Measurements from ENCODE around the gene COL4A5. TPM values are rescaled to one million over a fixed set of nuclear protein-coding genes. Genes with fewer than 3 reads are reported as not detected.

COL4A5 gene
- total RNA-seq, 1 experiment from 2014 or later = 51.3 TPM

GRCh38 chrX:108438110-108438623 is 1.5 kb upstream of the COL4A5 start, which contains the start of gene COL4A6:
COL4A6 (minus strand) TSS chrX:108438422; CDS start chrX:108438196, 226 bp downstream.
- Histone ChIP-seq H3K23ac (ENCODE audit: insufficient read length, low read depth, low read length) (no peak within 1 kb of the TSS), H3K27me3 (ENCODE audit: insufficient read depth, low read length) (peaks cover 5% of the 10 kb centered on the region; the same call in 1 of the 2 replicates), H4K20me1 (ENCODE audit: control insufficient read depth, insufficient read depth, insufficient read length) (no peaks in the 10 kb centered on the region), H4K8ac (replicated peaks; ENCODE audit: insufficient read length, low read depth, low read length) (no peak within 1 kb of the TSS), H3K27ac (ENCODE audit: insufficient read length, low read depth, low read length) (no peak within 1 kb of the TSS), H3K14ac (ENCODE audit: insufficient read depth, low read length) (no peak within 1 kb of the TSS), H3K4me2 (ENCODE audit: insufficient read depth, insufficient read length, low read length) (peak within 1 kb of the TSS; percentile 88), H3K18ac (ENCODE audit: insufficient read length, low read depth, low read length) (no peak within 1 kb of the TSS), H2BK120ac (ENCODE audit: low read depth, low read length, poor library complexity, severe bottlenecking) (no peak within 1 kb of the TSS), H3K79me2 (ENCODE audit: insufficient read depth, low read length) (no peaks in the 10 kb centered on the region), H3K56ac (ENCODE audit: insufficient read length, low read depth, low read length) (no peak within 1 kb of the TSS), H3K4me1 (ENCODE audit: insufficient read depth, low read length) (peaks cover 3% of the 10 kb centered on the region; the same call in 1 of the 2 replicates), H4K5ac (ENCODE audit: insufficient read length, low read depth, low read length) (no peak within 1 kb of the TSS), H2BK12ac (ENCODE audit: insufficient read length, low read depth, low read length) (no peak within 1 kb of the TSS), H2AK5ac (ENCODE audit: insufficient read length, low read length) (no peak within 1 kb of the TSS), H3K9me3 (ENCODE audit: control insufficient read depth, low read depth, low read length) (no peaks in the 10 kb centered on the region), H4K91ac (ENCODE audit: insufficient read length, low read depth, low read length) (no peak within 1 kb of the TSS), H3K9ac (ENCODE audit: extremely low read depth, insufficient read length, low read length) (peak within 1 kb of the TSS; percentile 23), H2BK15ac (ENCODE audit: low read depth, low read length) (no peak within 1 kb of the TSS), H3T11ph (ENCODE audit: low read length) (no peak within 1 kb of the TSS), H2BK5ac (ENCODE audit: insufficient read length, low read length) (no peak within 1 kb of the TSS), H3K79me1 (ENCODE audit: insufficient read depth, low read depth, low read length, poor library complexity, severe bottlenecking) (no peaks in the 10 kb centered on the region), H2AFZ (ENCODE audit: low read length) (peak within 1 kb of the TSS; percentile 35), H3K23me2 (ENCODE audit: insufficient read length, low read depth, low read length, poor library complexity, severe bottlenecking) (peaks cover 14% of the 10 kb centered on the region), H3K4ac (ENCODE audit: low read depth, low read length) (no peak within 1 kb of the TSS), H2BK20ac (ENCODE audit: low read depth, low read length, poor library complexity, severe bottlenecking) (no peak within 1 kb of the TSS)
- Mint-ChIP-seq H3K4me3 (peak within 1 kb of the TSS; percentile 85 to 96), H3K9me3 (no peaks in the 10 kb centered on the region), H3K36me3 (ENCODE audit: insufficient read depth in 1 of 3, low read depth in 3 of 3) (peaks cover 0 to 5% (median 2%) of the 10 kb centered on the region in 3 experiments; a peak in 3 of 7 replicates), H3K27me3 (ENCODE audit: low read depth) (peaks cover 23% of the 10 kb centered on the region), H3K4me1 (peaks cover 40 to 53% of the 10 kb centered on the region in 2 experiments), H3K27ac (peak within 1 kb of the TSS in 2 of 3 experiments; percentile 97 to 98; a peak in 6 of 7 replicates)
- DNase-seq = peak; percentile 85
- WGBS (ENCODE audit: extremely low coverage, insufficient read length, low lambda C conversion rate) = no CpG with 5 or more reads among the region's 16 CpGs
- TF ChIP-seq, protein P1, sequence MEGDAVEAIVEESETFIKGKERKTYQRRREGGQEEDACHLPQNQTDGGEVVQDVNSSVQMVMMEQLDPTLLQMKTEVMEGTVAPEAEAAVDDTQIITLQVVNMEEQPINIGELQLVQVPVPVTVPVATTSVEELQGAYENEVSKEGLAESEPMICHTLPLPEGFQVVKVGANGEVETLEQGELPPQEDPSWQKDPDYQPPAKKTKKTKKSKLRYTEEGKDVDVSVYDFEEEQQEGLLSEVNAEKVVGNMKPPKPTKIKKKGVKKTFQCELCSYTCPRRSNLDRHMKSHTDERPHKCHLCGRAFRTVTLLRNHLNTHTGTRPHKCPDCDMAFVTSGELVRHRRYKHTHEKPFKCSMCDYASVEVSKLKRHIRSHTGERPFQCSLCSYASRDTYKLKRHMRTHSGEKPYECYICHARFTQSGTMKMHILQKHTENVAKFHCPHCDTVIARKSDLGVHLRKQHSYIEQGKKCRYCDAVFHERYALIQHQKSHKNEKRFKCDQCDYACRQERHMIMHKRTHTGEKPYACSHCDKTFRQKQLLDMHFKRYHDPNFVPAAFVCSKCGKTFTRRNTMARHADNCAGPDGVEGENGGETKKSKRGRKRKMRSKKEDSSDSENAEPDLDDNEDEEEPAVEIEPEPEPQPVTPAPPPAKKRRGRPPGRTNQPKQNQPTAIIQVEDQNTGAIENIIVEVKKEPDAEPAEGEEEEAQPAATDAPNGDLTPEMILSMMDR (conservative IDR thresholded peaks at IDR 0.05) = no peak

Data from H9 (cell line).